NCI-H2196 (cell line): Measurements from ENCODE around the gene ADARB2.

Source experiments
- DNase-seq: peaks from one replicate; lab custom pipeline; 2025; ENCODE audit not compliant: unreplicated experiment; lab: John Stamatoyannopoulos, UW

ADARB2 gene

GRCh38 chr10:1216574-1217236, 520.6 kb downstream of the ADARB2 start:
- DNase-seq, result no peak

- DNase-seq, result no peak
Measured at GRCh38 chr10:1215862-1216573, 521.3 kb downstream of the ADARB2 start.

- no peak for DNase-seq
Measured at GRCh38 chr10:1214882-1215540, 522.3 kb downstream of the ADARB2 start.

GRCh38 chr10:1214071-1214675, 523.2 kb downstream of the ADARB2 start:
- no peak for DNase-seq

GRCh38 chr10:1213252-1214070, 523.9 kb downstream of the ADARB2 start:
- no peak for DNase-seq

GRCh38 chr10:1212571-1213141, 524.7 kb downstream of the ADARB2 start:
- DNase-seq, result no peak

- no peak for DNase-seq
Measured at GRCh38 chr10:1211844-1212570, 525.3 kb downstream of the ADARB2 start.

GRCh38 chr10:1210667-1211066, 526.7 kb downstream of the ADARB2 start:
- no peak for DNase-seq

- no peak for DNase-seq
Measured at GRCh38 chr10:1209355-1209979, 527.9 kb downstream of the ADARB2 start.

- no peak for DNase-seq
Measured at GRCh38 chr10:1208366-1209311, 528.7 kb downstream of the ADARB2 start.

- DNase-seq, result no peak
Measured at GRCh38 chr10:1206601-1207000, 530.7 kb downstream of the ADARB2 start.

- no peak for DNase-seq
Measured at GRCh38 chr10:1206101-1206500, 531.2 kb downstream of the ADARB2 start.

GRCh38 chr10:1205450-1206030, 531.8 kb downstream of the ADARB2 start:
- no peak for DNase-seq

- no peak for DNase-seq
Measured at GRCh38 chr10:1204434-1205326, 532.6 kb downstream of the ADARB2 start.

GRCh38 chr10:1203704-1204103, 533.6 kb downstream of the ADARB2 start:
- no peak for DNase-seq

- no peak for DNase-seq
Measured at GRCh38 chr10:1203216-1203615, 534.1 kb downstream of the ADARB2 start.

GRCh38 chr10:1202343-1202742, 535.0 kb downstream of the ADARB2 start:
- no peak for DNase-seq
